Endothelial cell of umbilical vein (primary cell): ENCODE data around the gene MANEAL.

Experiments
- MAX ChIP-seq: IDR thresholded peaks from 2 replicates; pipeline ENCODE4 v1.6.1; 2011; ENCODE audit not compliant: insufficient read depth, insufficient read length
- POLR2AphosphoS5 ChIP-seq: IDR thresholded peaks from 2 replicates; pipeline ENCODE4 v1.6.1; 2012; ENCODE audit warnings: low read depth, mild to moderate bottlenecking, control low read depth, low read length, moderate library complexity; ENCODE audit not compliant: insufficient read depth
- TF ChIP-seq, protein P1 (sequence below), 2 donors: IDR thresholded peaks; 1 replicate in 1 of 2; 2 replicates in 1 of 2; pipeline ENCODE4 v1.5.1; 2011; ENCODE audit warnings: low read length in 2 of 2, mild to moderate bottlenecking in 2 of 2, moderate library complexity in 2 of 2, control low read depth in 1 of 2, inconsistent platforms in 1 of 2, low read depth in 1 of 2; ENCODE audit not compliant: insufficient read depth in 1 of 2; ENCODE audit errors: extremely low read depth in 1 of 2

DNA sequence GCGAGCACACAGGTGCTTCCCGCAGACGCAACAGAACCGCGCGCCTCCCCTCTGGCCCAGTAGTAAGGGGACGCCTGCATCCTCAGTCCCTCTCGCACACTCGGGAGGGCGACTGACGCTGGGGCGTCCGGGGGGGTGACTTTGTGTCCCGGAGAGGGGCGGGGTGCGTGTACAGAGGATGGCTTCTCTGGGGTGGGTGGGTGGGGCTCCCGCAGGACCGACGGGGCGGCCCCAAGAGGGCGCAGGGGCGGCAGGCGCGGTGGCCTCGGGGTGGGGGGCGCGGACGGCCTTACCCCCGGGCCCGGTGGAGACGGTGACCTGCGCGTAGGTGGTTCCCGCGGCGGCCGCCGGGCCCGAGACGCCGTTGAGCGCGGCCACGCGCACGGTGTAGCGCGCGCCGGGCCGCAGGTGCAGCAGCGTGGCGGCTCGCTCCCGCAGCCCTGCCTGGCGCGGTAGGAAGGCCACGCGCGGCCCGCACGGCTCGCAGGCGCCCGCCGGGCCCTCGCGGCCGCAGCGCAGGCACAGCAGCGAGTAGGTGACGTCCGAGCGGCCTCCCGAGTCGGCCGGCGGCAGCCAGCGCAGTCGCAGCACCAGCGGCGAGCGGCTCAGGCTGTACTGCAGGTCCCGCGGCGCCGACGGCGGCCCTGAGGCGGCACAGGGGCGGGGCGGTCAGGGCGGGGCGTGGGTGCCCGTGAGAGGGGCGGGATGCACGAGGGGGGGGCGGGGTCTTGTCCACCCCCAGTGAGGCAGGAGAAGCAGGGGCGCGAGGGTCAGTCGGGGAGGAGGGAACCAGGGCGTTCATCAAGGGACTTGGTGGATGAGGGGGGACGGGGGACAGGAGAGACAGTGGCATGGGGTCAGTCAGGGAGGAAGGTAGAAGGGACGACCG, 40.8 kb upstream of the MANEAL start:
- TF ChIP-seq POLR2AphosphoS5 = no peak
- TF ChIP-seq, protein P1, sequence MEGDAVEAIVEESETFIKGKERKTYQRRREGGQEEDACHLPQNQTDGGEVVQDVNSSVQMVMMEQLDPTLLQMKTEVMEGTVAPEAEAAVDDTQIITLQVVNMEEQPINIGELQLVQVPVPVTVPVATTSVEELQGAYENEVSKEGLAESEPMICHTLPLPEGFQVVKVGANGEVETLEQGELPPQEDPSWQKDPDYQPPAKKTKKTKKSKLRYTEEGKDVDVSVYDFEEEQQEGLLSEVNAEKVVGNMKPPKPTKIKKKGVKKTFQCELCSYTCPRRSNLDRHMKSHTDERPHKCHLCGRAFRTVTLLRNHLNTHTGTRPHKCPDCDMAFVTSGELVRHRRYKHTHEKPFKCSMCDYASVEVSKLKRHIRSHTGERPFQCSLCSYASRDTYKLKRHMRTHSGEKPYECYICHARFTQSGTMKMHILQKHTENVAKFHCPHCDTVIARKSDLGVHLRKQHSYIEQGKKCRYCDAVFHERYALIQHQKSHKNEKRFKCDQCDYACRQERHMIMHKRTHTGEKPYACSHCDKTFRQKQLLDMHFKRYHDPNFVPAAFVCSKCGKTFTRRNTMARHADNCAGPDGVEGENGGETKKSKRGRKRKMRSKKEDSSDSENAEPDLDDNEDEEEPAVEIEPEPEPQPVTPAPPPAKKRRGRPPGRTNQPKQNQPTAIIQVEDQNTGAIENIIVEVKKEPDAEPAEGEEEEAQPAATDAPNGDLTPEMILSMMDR (IDR thresholded peaks at IDR 0.05; ENCODE audit: extremely low read depth in 1 of 2, insufficient read depth in 1 of 2, low read depth in 1 of 2, low read length in 2 of 2) = no peak
- no peak for TF ChIP-seq MAX
